Measurements from ENCODE around the gene POLG. TPM values are rescaled to one million over a fixed set of nuclear protein-coding genes. Genes with fewer than 3 reads are reported as not detected.

The POLG gene
- total RNA-seq, 1 donor from 2014 or later: 56.6 TPM

DNA sequence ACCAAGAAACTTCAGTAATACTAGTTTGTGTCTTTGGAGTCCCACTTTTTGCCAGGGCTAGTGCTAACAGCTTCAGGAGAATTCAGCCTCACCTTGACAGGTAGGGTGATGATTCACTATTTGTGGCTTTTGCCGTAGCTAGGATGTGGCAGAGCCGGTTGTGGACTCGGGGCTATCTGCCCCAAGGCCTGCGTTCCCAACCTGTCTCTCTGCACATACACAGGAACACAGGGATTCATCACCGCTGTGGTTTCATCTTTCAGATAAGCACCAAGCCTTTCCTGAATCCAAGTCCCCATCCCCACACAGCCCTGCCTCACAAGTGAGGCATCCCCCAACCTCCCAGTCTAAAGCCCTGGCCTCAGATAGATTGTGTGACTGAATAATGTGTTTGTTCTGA is 45.2 kb upstream of the POLG start:
- TF ChIP-seq CTCF (IDR thresholded peaks at IDR 0.05): no peak
- peaks cover 10% of the 10 kb centered on the region for H3K4me1 ChIP-seq
- ATAC-seq (no peak), DNase-seq (no peak)
- intact Hi-C loops (cut with DNase I): no loop called here
- H3K36me3 ChIP-seq: no peaks in the 10 kb centered on the region
- no peaks in the 10 kb centered on the region for H3K9me3 ChIP-seq
- peaks cover 76% of the 10 kb centered on the region for H3K27me3 ChIP-seq
- no peak overlapping the region for H3K4me3 ChIP-seq
- no peak overlapping the region for H3K27ac ChIP-seq

GRCh38 chr15:89379251-89379695 is 44.6 kb upstream of the POLG start:
- DNase-seq: no peak
- no peak for ATAC-seq

GRCh38 chr15:89378296-89379151 is 43.9 kb upstream of the POLG start:
- H3K27me3 ChIP-seq: peaks cover 83% of the 10 kb centered on the region
- ATAC-seq (peak; percentile 36), DNase-seq (no peak)
- intact Hi-C loops (cut with DNase I): no loop called here
- peak overlapping the region; percentile 35 for H3K4me3 ChIP-seq
- H3K27ac ChIP-seq: no peak overlapping the region
- H3K36me3 ChIP-seq: no peaks in the 10 kb centered on the region
- no peak for TF ChIP-seq CTCF (IDR thresholded peaks at IDR 0.05)
- no peaks in the 10 kb centered on the region for H3K9me3 ChIP-seq
- peaks cover 10% of the 10 kb centered on the region for H3K4me1 ChIP-seq

More at GRCh38 chr15:89379251-89379695, 44.6 kb upstream of the POLG start:
- H3K9me3 ChIP-seq: no peaks in the 10 kb centered on the region
- no peaks in the 10 kb centered on the region for H3K36me3 ChIP-seq
- peaks cover 81% of the 10 kb centered on the region for H3K27me3 ChIP-seq
- intact Hi-C loops (cut with DNase I): no loop called here
- TF ChIP-seq CTCF (IDR thresholded peaks at IDR 0.05): no peak
- peak overlapping the region; percentile 35 for H3K4me3 ChIP-seq
- peaks cover 10% of the 10 kb centered on the region for H3K4me1 ChIP-seq
- no peak overlapping the region for H3K27ac ChIP-seq

- DNase-seq: no peak
- H3K27me3 ChIP-seq: peaks cover 85% of the 10 kb centered on the region
- no peak overlapping the region for H3K27ac ChIP-seq
- intact Hi-C loops (cut with DNase I): no loop called here
- peaks cover 10% of the 10 kb centered on the region for H3K4me1 ChIP-seq
- no peaks in the 10 kb centered on the region for H3K9me3 ChIP-seq
- no peak overlapping the region for H3K4me3 ChIP-seq
- no peaks in the 10 kb centered on the region for H3K36me3 ChIP-seq
- no peak for TF ChIP-seq CTCF (IDR thresholded peaks at IDR 0.05)
- ATAC-seq: peak; percentile 18
Observed at GRCh38 chr15:89377842-89378295, 43.2 kb upstream of the POLG start.

DNA sequence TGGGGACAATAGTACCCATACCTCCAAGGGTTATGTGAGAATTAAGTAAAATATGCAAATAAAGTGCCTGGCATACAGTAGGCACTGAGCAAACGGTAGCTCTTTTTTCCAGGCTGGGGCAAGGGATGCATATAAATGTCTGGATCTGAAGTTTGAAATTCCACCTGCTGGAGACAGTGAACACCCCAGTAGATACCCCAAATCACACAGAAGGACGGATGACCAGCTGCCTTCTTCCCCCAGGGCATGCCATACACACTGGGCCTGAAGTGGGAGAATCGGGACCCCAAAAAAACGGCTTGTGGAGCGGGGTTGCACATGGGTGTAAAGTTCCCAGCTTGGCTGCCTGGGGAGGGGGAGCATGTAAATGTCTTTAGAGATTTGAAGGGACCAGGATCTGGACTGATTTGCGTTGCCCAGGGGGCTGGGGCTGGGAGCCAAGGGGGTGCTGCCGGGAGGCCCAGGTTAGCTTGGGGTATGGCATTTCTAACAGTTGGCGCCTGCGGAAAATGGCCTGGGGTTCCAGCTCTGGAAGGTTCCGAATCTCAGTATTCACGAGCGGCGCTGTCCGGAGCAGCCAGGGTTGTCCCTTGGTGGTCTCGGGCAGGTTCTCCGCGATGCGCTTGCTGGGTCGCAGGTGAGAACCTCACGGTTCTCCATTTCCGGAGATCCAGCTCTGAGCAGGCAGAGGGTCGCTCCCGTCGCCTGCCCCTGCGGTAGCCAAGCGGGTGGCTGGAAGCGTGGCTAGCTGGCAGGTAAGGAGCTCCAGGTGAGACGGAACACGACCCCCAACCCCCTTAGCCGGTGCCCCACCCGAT is 42.6 kb upstream of the POLG start:
- intact Hi-C loops (cut with DNase I): no loop called here
- Histone ChIP-seq H3K4me1 (peaks cover 10% of the 10 kb centered on the region), H3K27ac (no peak overlapping the region), H3K9me3 (no peaks in the 10 kb centered on the region), H3K36me3 (no peaks in the 10 kb centered on the region), H3K27me3 (peaks cover 91% of the 10 kb centered on the region), H3K4me3 (no peak overlapping the region)
- no peak for ATAC-seq
- no peak for TF ChIP-seq CTCF (IDR thresholded peaks at IDR 0.05)
- DNase-seq: no peak

Measured in upper lobe of right lung (tissue), 1 donor.